SHP77 treated with DMSO at 0.1 percent for 48 hours (cell line): Measurements from ENCODE around the gene APOA5.
"Not testable (repeated sequence)": the region's sequence is repeated elsewhere in the genome, so short reads cannot be mapped to it uniquely, and the experiment has no call there.

ENCODE experiments used
- DNase-seq: peaks from one replicate; lab custom pipeline; 2025; lab: John Stamatoyannopoulos, UW

Gene APOA5

DNA sequence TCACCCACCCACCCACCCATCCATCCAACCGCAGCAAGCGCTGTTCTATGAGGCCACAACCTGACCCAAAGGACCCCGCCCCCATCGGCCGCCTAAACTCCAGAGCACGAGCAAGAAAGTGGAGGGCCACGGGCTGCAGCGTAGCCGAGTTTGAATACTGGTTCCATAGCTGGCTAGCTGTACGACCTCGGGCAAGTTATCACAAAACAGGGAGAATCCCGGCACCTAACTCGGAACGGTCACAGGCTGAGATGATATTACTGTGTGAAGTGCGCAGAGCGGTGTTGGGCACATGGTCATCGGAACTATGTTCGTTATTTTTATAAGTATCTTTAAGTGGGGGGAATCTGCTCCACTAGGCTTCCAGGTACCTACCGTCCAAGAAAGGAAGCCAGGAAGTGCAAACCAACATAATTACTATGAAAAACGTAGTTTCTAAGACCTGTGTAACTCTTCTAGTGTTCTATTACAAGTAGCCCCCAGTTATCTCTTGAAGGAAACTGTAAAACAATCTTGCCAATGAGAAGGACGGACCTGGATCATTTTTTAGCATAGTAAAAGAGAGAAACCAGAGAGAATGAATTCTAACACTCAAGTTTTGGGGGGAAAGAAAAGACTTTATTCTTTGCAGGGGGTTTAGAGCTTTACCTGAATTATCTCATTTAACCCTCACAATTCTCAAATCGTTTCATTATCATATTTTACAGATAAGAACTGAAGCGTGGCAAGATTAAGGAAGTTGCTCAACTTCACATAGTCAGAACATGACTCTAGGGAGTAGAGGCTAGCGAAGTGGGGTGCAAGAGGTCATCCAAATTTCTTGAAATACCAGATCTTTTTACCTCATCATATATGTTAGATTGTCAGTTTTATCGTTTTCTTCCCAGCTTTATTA lies 18.2 kb downstream of the APOA5 start:
- DNase-seq, result no peak

- peak; percentile 84 for DNase-seq
Observed at GRCh38 chr11:116772443-116773202, 19.1 kb downstream of the APOA5 start, which contains the start of gene BUD13. BUD13 (minus strand) TSS chr11:116772987; CDS start chr11:116772964, 23 bp downstream.

- no peak for DNase-seq
Observed at GRCh38 chr11:116771935-116772334, 19.7 kb downstream of the APOA5 start.

DNA sequence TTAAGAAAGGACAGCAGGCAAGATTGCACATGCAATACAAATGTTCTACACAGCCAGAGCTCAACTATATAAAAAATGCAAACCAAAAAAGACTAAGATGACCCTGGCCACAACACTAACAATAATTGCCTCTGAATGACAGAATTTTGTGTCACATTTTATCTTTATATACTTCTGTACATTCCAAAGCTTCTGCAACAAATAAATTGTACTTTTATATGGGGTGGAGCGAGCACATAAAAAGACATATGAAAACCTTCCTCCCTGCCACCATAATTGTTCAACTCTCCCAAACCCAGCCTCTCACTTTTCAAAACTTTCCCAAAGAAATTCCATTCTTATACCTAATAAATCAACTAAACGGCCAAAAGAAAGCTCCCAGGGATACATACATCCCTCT lies 29.5 kb downstream of the APOA5 start:
- DNase-seq, result no peak

DNA sequence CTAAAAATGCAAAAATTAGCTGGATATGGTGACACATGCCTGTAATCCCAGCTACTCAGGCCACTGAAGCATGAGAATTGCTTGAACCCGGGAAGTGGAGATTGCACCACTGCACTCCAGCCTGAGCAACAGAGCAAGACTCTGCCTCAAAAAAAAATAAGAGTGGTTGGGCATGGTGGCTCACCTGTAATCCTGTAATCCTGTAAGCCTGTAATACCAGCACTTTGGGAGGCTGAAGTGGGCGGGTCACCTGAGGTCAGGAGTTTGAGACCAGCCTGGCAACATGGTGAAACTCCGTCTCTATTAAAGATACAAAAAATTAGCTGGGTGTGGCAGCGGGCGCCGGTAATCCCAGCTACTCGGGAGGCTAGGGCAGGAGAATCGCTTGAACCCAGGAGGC lies 35.6 kb downstream of the APOA5 start:
- not testable (repeated sequence) for DNase-seq

- DNase-seq, result no peak
Observed at GRCh38 chr11:116750070-116750718, 41.5 kb downstream of the APOA5 start.

DNA sequence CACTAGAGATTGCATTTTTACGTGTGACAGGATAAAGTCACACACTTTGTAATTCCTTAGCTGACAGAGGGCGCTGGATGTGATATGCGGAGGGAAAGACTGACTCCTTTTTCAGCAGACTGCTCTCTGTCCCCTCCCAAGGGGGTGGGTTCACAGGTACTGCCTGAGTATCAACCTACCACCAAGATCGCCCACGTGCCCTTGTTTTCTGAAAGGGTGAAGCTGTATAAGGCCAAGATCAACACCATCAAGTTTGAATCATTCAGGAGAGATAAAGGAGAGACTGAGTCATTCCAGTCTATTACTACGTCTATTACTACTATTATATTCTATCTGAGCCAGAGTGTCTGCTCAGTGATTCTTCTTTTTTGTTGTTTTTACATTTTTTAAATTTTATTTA lies 49.6 kb downstream of the APOA5 start:
- DNase-seq, result no peak

DNA sequence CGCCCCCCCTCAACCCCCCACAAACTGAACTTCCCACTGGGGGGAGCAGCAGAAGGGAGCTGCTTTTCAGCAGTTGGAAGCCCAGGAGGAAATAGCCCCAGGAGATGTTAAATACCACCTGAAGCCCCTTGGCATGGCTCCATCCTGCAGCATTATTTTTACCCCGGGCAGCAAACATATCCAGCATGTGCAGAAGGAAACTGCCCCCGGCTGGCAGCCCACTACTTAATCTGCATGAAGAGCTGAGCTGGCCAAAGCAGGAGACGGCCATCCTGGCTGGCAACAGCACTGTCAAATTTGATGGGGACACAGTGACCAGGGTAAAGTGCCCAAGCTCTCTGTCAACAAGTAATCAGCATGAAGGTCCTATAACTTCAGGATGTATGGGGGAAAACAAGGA lies 50.9 kb downstream of the APOA5 start:
- no peak for DNase-seq
